ENCODE measurements around the gene WDR86. TPM values are rescaled to one million over a fixed set of nuclear protein-coding genes. Genes with fewer than 3 reads are reported as not detected.

WDR86 gene
- total and polyA plus RNA-seq, 2 experiments from 2014 or later, result 9.1 to 59.1 TPM

DNA sequence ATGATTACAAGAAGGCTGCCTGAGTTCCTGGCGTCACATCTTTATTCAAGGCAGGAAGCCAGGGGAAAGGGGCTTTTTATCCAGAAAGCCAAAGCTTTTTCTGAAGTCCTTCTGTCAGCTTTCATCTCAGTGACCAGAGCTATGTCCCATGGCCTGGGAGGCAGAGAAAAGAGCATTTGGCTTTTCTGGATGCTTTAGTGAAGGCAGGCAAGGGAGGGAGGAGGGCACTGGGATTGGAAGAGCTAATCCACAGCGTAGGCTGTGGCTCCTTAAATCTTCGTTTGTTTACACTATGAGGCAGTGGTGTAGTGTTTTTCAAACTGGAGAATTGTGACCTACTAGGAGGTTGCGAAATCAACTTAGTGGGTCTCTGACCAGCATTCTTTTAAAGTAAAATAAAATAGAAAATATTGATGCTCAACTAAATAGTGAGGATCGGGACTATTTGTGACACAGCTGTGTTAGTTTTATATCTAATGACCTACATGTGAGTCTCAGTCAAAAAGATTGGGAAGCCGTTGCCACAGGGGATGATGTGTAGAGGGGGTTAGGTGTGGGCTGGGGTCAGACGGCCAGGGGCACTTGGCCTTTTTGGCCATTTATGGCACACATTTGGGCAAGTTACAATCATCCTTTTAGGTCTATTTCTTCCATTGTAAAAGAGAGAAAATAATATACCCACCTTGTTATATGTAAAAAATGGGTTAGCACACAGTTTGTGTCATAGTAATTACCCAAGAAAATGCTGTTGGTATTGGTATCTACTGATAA, 16.0 kb upstream of the WDR86 start:
- no peak for DNase-seq (ENCODE audit: low spot score)
- H3F3A ChIP-seq (replicated peaks; ENCODE audit: low read depth), result no peaks in the 10 kb centered on the region
- no peak overlapping the region for H3K4me2 ChIP-seq
- no peak for TF ChIP-seq POLR2AphosphoS5 (IDR thresholded peaks at IDR 0.05; ENCODE audit: low read depth)
- no peak for TF ChIP-seq ETS1 (IDR thresholded peaks at IDR 0.05)
- no peak for TF ChIP-seq ZNF331 (CRISPR knock-in tag; IDR thresholded peaks at IDR 0.05; ENCODE audit: low read depth)
- no peak for TF ChIP-seq STAT1 (IDR thresholded peaks at IDR 0.05; ENCODE audit: unreplicated experiment)
- TF ChIP-seq, protein P1, sequence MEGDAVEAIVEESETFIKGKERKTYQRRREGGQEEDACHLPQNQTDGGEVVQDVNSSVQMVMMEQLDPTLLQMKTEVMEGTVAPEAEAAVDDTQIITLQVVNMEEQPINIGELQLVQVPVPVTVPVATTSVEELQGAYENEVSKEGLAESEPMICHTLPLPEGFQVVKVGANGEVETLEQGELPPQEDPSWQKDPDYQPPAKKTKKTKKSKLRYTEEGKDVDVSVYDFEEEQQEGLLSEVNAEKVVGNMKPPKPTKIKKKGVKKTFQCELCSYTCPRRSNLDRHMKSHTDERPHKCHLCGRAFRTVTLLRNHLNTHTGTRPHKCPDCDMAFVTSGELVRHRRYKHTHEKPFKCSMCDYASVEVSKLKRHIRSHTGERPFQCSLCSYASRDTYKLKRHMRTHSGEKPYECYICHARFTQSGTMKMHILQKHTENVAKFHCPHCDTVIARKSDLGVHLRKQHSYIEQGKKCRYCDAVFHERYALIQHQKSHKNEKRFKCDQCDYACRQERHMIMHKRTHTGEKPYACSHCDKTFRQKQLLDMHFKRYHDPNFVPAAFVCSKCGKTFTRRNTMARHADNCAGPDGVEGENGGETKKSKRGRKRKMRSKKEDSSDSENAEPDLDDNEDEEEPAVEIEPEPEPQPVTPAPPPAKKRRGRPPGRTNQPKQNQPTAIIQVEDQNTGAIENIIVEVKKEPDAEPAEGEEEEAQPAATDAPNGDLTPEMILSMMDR (conservative IDR thresholded peaks at IDR 0.05; ENCODE audit: low read depth in 2 of 2), result no peak
- no peak for TF ChIP-seq ZNF462 (CRISPR knock-in tag; IDR thresholded peaks at IDR 0.05)
- no peak for TF ChIP-seq JUNB (IDR thresholded peaks at IDR 0.05; ENCODE audit: unreplicated experiment)
- TF ChIP-seq NANOG (IDR thresholded peaks at IDR 0.05; ENCODE audit: borderline replicate concordance), result no peak
- no peak for TF ChIP-seq CREB1 (CRISPR knock-in tag; IDR thresholded peaks at IDR 0.05; ENCODE audit: low read depth)
- TF ChIP-seq ZNF114 (CRISPR knock-in tag; IDR thresholded peaks at IDR 0.05), result no peak
- no peak for TF ChIP-seq EZH2phosphoT487 (IDR thresholded peaks at IDR 0.05; ENCODE audit: unreplicated experiment)
- TF ChIP-seq EZH2 (IDR thresholded peaks at IDR 0.05; ENCODE audit: low read depth, unreplicated experiment), result no peak
- TF ChIP-seq REST (IDR thresholded peaks at IDR 0.05; ENCODE audit: unreplicated experiment), result no peak
- Mint-ChIP-seq H3K4me3 (no peak overlapping the region), H3K36me3 (ENCODE audit: low read depth) (peaks cover 8% of the 10 kb centered on the region; the same call in 2 of the 3 replicates), H3K4me1 (peaks cover 28% of the 10 kb centered on the region), H3K9me3 (peaks cover 24% of the 10 kb centered on the region), H3K27ac (no peak overlapping the region), H3K27me3 (ENCODE audit: insufficient read depth, low read depth, poor library complexity) (peaks cover 11% of the 10 kb centered on the region)
- H3K4me3 ChIP-seq, result no peak overlapping the region
- no peak for ATAC-seq
- H3K79me2 ChIP-seq (replicated peaks; ENCODE audit: insufficient read depth), result no peaks in the 10 kb centered on the region
- H3K4me1 ChIP-seq (ENCODE audit: insufficient read depth), result peaks cover 25% of the 10 kb centered on the region
- no peaks in the 10 kb centered on the region; the same call in 1 of the 2 replicates for H3K36me3 ChIP-seq (ENCODE audit: insufficient read depth)
- no peak overlapping the region for H3K27ac ChIP-seq (ENCODE audit: low read depth)
- no peak overlapping the region for H2AFZ ChIP-seq
- no peaks in the 10 kb centered on the region for H3K27me3 ChIP-seq (ENCODE audit: insufficient read depth)
- no peaks in the 10 kb centered on the region for H3K9me2 ChIP-seq (ENCODE audit: insufficient read depth)
- no peaks in the 10 kb centered on the region for H4K20me1 ChIP-seq (replicated peaks; ENCODE audit: insufficient read depth)

Data from GM23338 (cell line).